Psoas muscle (tissue), 8 donors: ENCODE results near the gene PRUNE1. TPM values are rescaled to one million over a fixed set of nuclear protein-coding genes. Genes with fewer than 3 reads are reported as not detected.

Source experiments
- ATAC-seq, 4 donors: fragments of 200-7000 bp; cut with Tn5 transposase; one replicate each; pipeline ENCODE4 v1.9.1; 2020; ENCODE audit warnings: moderate library complexity in 3 of 4, mild to moderate bottlenecking in 2 of 4
- DNase-seq, 2 donors: peaks; one replicate each; pipeline ENCODE4 v3.0.0-alpha.2; 2020
- H3K27ac ChIP-seq: fragments of 200-600 bp; one replicate; pipeline ENCODE4 v1.8.0; 2022
- H3K27me3 ChIP-seq, 3 donors: fragments of 200-600 bp in 1 of 3; one replicate each; pipeline versions ENCODE4 v1.6.1 to v1.8.0; 2013 to 2022; ENCODE audit warnings: low read length in 2 of 3, mild to moderate bottlenecking in 2 of 3, moderate library complexity in 1 of 3; ENCODE audit not compliant: insufficient read depth in 3 of 3
- H3K36me3 ChIP-seq, 2 donors: fragments of 200-600 bp in 1 of 2; one replicate each; pipeline versions ENCODE4 v1.6.1 to v1.8.0; 2013 to 2022; ENCODE audit warnings: low read depth in 1 of 2, mild to moderate bottlenecking in 1 of 2, moderate library complexity in 1 of 2; ENCODE audit not compliant: insufficient read depth in 1 of 2
- H3K4me1 ChIP-seq: fragments of 200-600 bp; one replicate; pipeline ENCODE4 v1.8.0; 2022
- H3K4me3 ChIP-seq: fragments of 200-600 bp; one replicate; pipeline ENCODE4 v1.8.0; 2022; ENCODE audit warnings: mild to moderate bottlenecking
- H3K9me3 ChIP-seq: fragments of 200-600 bp; one replicate; pipeline ENCODE4 v1.8.0; 2022
- CTCF ChIP-seq: fragments of 200-600 bp; IDR thresholded peaks from one replicate; pipeline ENCODE4 v1.8.0; 2022; ENCODE audit warnings: antibody characterized with exemption
- WGBS, 3 donors: extraction: QIAGEN DNeasy Blood & Tissue Kit; methylation state at CpG; one replicate each; pipeline versions ENCODE4 v1.1.6 to v1.1.7; 2013; 5-methylcytosine and 5-hydroxymethylcytosine counted together
- intact Hi-C, 2 donors: fragments of 100-400 bp; cut with DNase I; formaldehyde crosslinking; loops; one replicate each; pipeline versions ENCODE4 v1.11.0 to v1.14.2; 2022
- polyA plus RNA-seq, 3 donors: library from polyadenylated mRNA; stranded (reverse); fragments of 200-250 nt; gene quantifications; one replicate each; pipeline ENCODE4 v1.2.3, GENCODE V29; 2013
- total RNA-seq, 4 donors: library from RNA; stranded (reverse); fragmentation: NEBNext Ultra II Directional in 2 of 4; extraction: Animal tissue kit (Norgen Biotek cat#: 25700) in 2 of 4; gene quantifications; one replicate each; pipeline versions ENCODE4 v1.2.1 to v1.2.4, GENCODE V29; 2021 to 2023
- donor health status: healthy with polysubstance abuse.
- donor health status: DM: no; HTN: no; CAD: no; lungs with moderate emphysema.
- donor health status: Bipolar disorder and iron deficiency.
- donor health status: healthy.
- donor health status: DM: yes; HTN: yes; CAD: no.
- donor health status: DM: no; HTN: no; CAD: no.
- donor health status: DM: no; HTN: no; CAD: no.
- donor health status: DM: yes; HTN: yes; CAD: no.

The PRUNE1 gene
- total and polyA plus RNA-seq, 7 donors, result 12.4 to 33.8 (median 21.2) TPM

- Histone ChIP-seq H3K27ac (peak overlapping the region; percentile 92), H3K27me3 (no peaks in the 10 kb centered on the region), H3K9me3 (no peaks in the 10 kb centered on the region), H3K4me3 (no peak overlapping the region), H3K4me1 (peaks cover 30% of the 10 kb centered on the region), H3K36me3 (peaks cover 8 to 57% of the 10 kb centered on the region in 2 donors)
- ATAC-seq, result peak; percentile 83 to 96 (median 86)
- 18 to 30% (median 27%) methylated on average over 6 of the region's 6 CpGs for WGBS, 3 donors
- peak; percentile 77 to 89 for DNase-seq
- intact Hi-C loops, result loop anchor here (5.0 kb wide), 3 partner anchors 33 to 133 kb away; partner anchors contain the start of genes TNFAIP8L2 (in 2 of the 2), CDC42SE1 (in 1 of the 2) and MLLT11 (in 1 of the 2)
- TF ChIP-seq CTCF, result peak; percentile 73
Observed at GRCh38 chr1:151024540-151025146, 16.4 kb downstream of the PRUNE1 start.

GRCh38 chr1:151026460-151026859, 18.2 kb downstream of the PRUNE1 start:
- peaks cover 30% of the 10 kb centered on the region for H3K4me1 ChIP-seq
- intact Hi-C loops, result loop anchor here (5.0 kb wide), 2 partner anchors 36 to 131 kb away; partner anchors contain the start of genes TNFAIP8L2 (in 2 of the 2) and MLLT11 (in 1 of the 2)
- no peak overlapping the region for H3K27ac ChIP-seq
- H3K4me3 ChIP-seq, result no peak overlapping the region
- DNase-seq (no peak), ATAC-seq (no peak)
- H3K27me3 ChIP-seq, result no peaks in the 10 kb centered on the region
- TF ChIP-seq CTCF, result no peak
- peaks cover 15 to 63% of the 10 kb centered on the region in 2 donors for H3K36me3 ChIP-seq
- no peaks in the 10 kb centered on the region for H3K9me3 ChIP-seq

GRCh38 chr1:151032164-151032563, 23.9 kb downstream of the PRUNE1 start:
- DNase-seq (no peak), ATAC-seq (no peak)
- no peaks in the 10 kb centered on the region for H3K9me3 ChIP-seq
- H3K27me3 ChIP-seq, result no peaks in the 10 kb centered on the region
- H3K4me3 ChIP-seq, result no peak overlapping the region
- peaks cover 14 to 79% of the 10 kb centered on the region in 2 donors for H3K36me3 ChIP-seq
- H3K4me1 ChIP-seq, result peaks cover under 1% of the 10 kb centered on the region
- TF ChIP-seq CTCF, result no peak
- intact Hi-C loops, result no loop called here
- 98 to 99% (median 98%) methylated on average over 8 of the region's 8 CpGs for WGBS, 3 donors
- no peak overlapping the region for H3K27ac ChIP-seq

GRCh38 chr1:151035167-151035566, 26.9 kb downstream of the PRUNE1 start:
- H3K4me3 ChIP-seq, result no peak overlapping the region
- TF ChIP-seq CTCF, result no peak
- no peaks in the 10 kb centered on the region for H3K4me1 ChIP-seq
- DNase-seq (no peak), ATAC-seq (no peak)
- H3K36me3 ChIP-seq, result peaks cover 9 to 52% of the 10 kb centered on the region in 2 donors
- H3K27me3 ChIP-seq, result no peaks in the 10 kb centered on the region
- no peaks in the 10 kb centered on the region for H3K9me3 ChIP-seq
- WGBS, 3 donors, result 87 to 96% (median 89%) methylated on average over 3 of the region's 3 CpGs
- intact Hi-C loops, result no loop called here
- H3K27ac ChIP-seq, result no peak overlapping the region

GRCh38 chr1:151036356-151036755, 28.1 kb downstream of the PRUNE1 start, which contains the start of gene BNIPL:
Gene BNIPL (plus strand): TSS chr1:151036586. CDS start chr1:151036726, 140 bp downstream.
- H3K27me3 ChIP-seq, result no peaks in the 10 kb centered on the region
- WGBS, 3 donors, result 50 to 70% (median 70%) methylated on average over 2 of the region's 2 CpGs
- no peak within 1 kb of the TSS for H3K27ac ChIP-seq
- no peak for TF ChIP-seq CTCF
- intact Hi-C loops, result no loop called here
- no peaks in the 10 kb centered on the region for H3K4me1 ChIP-seq
- DNase-seq (no peak), ATAC-seq (no peak)
- H3K4me3 ChIP-seq, result no peak within 1 kb of the TSS
- H3K36me3 ChIP-seq, result peaks cover 3 to 40% of the 10 kb centered on the region in 2 donors
- H3K9me3 ChIP-seq, result no peaks in the 10 kb centered on the region
